Keratinocyte (primary cell): Measurements from ENCODE around the gene TLR9. TPM values are rescaled to one million over a fixed set of nuclear protein-coding genes. Genes with fewer than 3 reads are reported as not detected.

Experiments used
- DNase-seq: peaks from one replicate; pipeline ENCODE4 v3.0.0-alpha.2; 2011; ENCODE audit warnings: low read depth, missing footprints, low spot score
- FAIRE-seq: peaks from 2 replicates; lab custom pipeline; 2011; peaks lifted over from hg19 to GRCh38; lab: Jason Lieb, UNC
- H2AFZ ChIP-seq: 2 replicates; pipeline ENCODE4 v1.6.0; 2012; ENCODE audit warnings: low read length, control low read depth, inconsistent platforms; ENCODE audit not compliant: control insufficient read depth
- H3K27ac ChIP-seq: 2 replicates; pipeline ENCODE4 v1.5.1; 2011; ENCODE audit warnings: low read length; ENCODE audit not compliant: control insufficient read depth, insufficient read depth
- H3K27me3 ChIP-seq: 3 replicates; pipeline ENCODE4 v1.6.0; 2011; ENCODE audit warnings: low read length; ENCODE audit not compliant: control insufficient read depth, insufficient read depth; ENCODE audit errors: extremely low read depth
- H3K36me3 ChIP-seq, 2 experiments: 2 replicates in 1 of 2; 3 replicates in 1 of 2; pipeline ENCODE4 v1.5.1; 2011; ENCODE audit warnings: low read length in 2 of 2, mild to moderate bottlenecking in 1 of 2; ENCODE audit not compliant: control insufficient read depth in 2 of 2, insufficient read depth in 2 of 2; ENCODE audit errors: extremely low read depth in 1 of 2
- H3K4me1 ChIP-seq: 3 replicates; pipeline ENCODE4 v1.5.1; 2011; ENCODE audit warnings: low read length; ENCODE audit not compliant: control insufficient read depth, insufficient read depth; ENCODE audit errors: extremely low read depth
- H3K4me2 ChIP-seq: 3 replicates; pipeline ENCODE4 v1.6.0; 2011; ENCODE audit warnings: low read depth, low read length; ENCODE audit not compliant: control insufficient read depth, insufficient read depth; ENCODE audit errors: extremely low read depth
- H3K4me3 ChIP-seq, 3 experiments: fragments of 200-600 bp in 1 of 3; sonication (generic) in 1 of 3; 2 replicates in 2 of 3; 3 replicates in 1 of 3; pipeline ENCODE4 v1.5.1; 2011 to 2016; ENCODE audit warnings: low read length in 3 of 3, mild to moderate bottlenecking in 3 of 3, control low read depth in 2 of 3, inconsistent platforms in 1 of 3, low read depth in 1 of 3, mixed read lengths in 1 of 3, mixed run types in 1 of 3, moderate library complexity in 1 of 3; ENCODE audit not compliant: control insufficient read depth in 2 of 3, insufficient read depth in 2 of 3; ENCODE audit errors: extremely low read depth in 1 of 3
- H3K79me2 ChIP-seq: 2 replicates; pipeline ENCODE4 v1.6.0; 2012; ENCODE audit warnings: low read length; ENCODE audit not compliant: control insufficient read depth, insufficient read depth
- H3K9ac ChIP-seq: 3 replicates; pipeline ENCODE4 v1.6.0; 2011; ENCODE audit warnings: low read length; ENCODE audit not compliant: control insufficient read depth, insufficient read depth; ENCODE audit errors: extremely low read depth
- H3K9me1 ChIP-seq: 3 replicates; pipeline ENCODE4 v1.6.0; 2011; ENCODE audit warnings: low read length; ENCODE audit not compliant: control insufficient read depth, insufficient read depth; ENCODE audit errors: extremely low read depth
- H3K9me3 ChIP-seq: 2 replicates; pipeline ENCODE4 v1.5.1; 2012; ENCODE audit warnings: low read depth, low read length; ENCODE audit not compliant: control insufficient read depth
- H4K20me1 ChIP-seq: 3 replicates; pipeline ENCODE4 v1.6.0; 2011; ENCODE audit warnings: low read length; ENCODE audit not compliant: control insufficient read depth, insufficient read depth; ENCODE audit errors: extremely low read depth
- EZH2 ChIP-seq: IDR thresholded peaks from one replicate; pipeline ENCODE4 v1.6.1; 2012; ENCODE audit warnings: inconsistent platforms, mild to moderate bottlenecking, low read length, moderate library complexity
- dilution Hi-C: fragments of 300-500 bp; cut with MboI; formaldehyde crosslinking; loops from one replicate; pipeline ENCODE4 v1.7.0; 2020; ENCODE audit warnings: low sequenced_read_pairs; ENCODE audit not compliant: extremely low pct_ligation_motif_present
- polyA plus RNA-seq, 5 experiments: library from polyadenylated mRNA; depleted of rRNA in 3 of 5; stranded (reverse) in 3 of 5; stranded (forward) in 1 of 5; unstranded in 1 of 5; fragments of >200 nt; gene quantifications; 1 replicate in 1 of 5; 2 replicates in 3 of 5; 3 replicates in 1 of 5; pipeline versions ENCODE4 v1.2.1 to v1.2.3, GENCODE V29; 2011 to 2012; ENCODE audit warnings: missing spikeins in 2 of 5, low read depth in 1 of 5, low replicate concordance in 1 of 5
- TF ChIP-seq, protein P1 (sequence below), 3 experiments: IDR thresholded peaks in 1 of 3; conservative IDR thresholded peaks in 1 of 3; optimal IDR thresholded peaks in 1 of 3; 2 replicates in 2 of 3; 3 replicates in 1 of 3; pipeline versions ENCODE3 to v1.5.1; 2011; ENCODE audit warnings: low read length in 3 of 3, mild to moderate bottlenecking in 3 of 3, moderate library complexity in 2 of 3, control low read depth in 1 of 3, inconsistent platforms in 1 of 3; ENCODE audit not compliant: insufficient read depth in 2 of 3; ENCODE audit errors: extremely low read depth in 1 of 3

Gene TLR9
- polyA plus RNA-seq, 1 donor (not counting 4 experiments of a cell fraction or from before 2014, with no cell fraction given), result not detected

DNA sequence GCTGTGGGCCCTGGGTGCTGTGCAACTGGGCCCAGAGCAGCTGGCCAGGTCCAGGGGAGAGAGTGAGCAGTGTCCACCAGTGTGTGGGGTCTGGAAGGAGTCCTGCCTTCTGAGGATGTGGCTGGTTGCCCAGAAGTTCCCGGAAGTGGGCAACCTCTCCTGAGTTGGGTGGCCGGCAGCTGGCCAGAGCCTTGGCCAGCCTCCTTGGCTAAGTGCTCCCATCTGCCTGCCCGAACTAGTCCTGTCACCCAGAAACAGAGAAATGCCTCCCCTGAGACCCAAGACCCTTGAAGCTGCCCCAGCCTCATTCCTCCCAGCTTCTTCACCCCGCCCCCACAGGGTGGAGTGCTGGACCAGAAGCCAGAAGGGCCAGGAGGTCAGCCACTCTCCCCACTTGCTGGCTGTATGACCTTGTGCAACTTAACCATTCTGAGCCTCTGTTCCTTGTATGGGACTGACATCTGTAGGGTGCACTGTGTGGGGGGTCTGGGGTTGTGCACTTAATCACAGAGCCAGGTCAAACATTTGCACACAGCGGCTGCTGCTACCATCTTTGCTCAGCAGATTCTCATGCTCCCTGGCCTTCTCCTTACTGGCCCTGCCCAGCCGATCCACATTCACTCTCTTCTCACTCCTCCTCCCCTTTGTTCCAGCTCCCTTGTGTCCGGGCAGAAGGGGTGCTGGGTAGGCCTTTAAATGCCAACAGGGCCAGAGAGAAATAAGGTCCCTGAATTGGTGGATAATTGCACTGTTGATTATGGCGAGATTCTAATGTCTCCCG, 35.0 kb downstream of the TLR9 start:
- Histone ChIP-seq H3K36me3 (no peaks in the 10 kb centered on the region), H3K27ac (no peak overlapping the region), H3K9me3 (no peaks in the 10 kb centered on the region), H3K9me1 (no peaks in the 10 kb centered on the region), H3K9ac (no peak overlapping the region), H4K20me1 (no peaks in the 10 kb centered on the region), H2AFZ (no peak overlapping the region), H3K4me2 (no peak overlapping the region), H3K4me1 (no peaks in the 10 kb centered on the region), H3K4me3 (no peak overlapping the region), H3K27me3 (no peaks in the 10 kb centered on the region), H3K79me2 (no peaks in the 10 kb centered on the region)
- FAIRE-seq, result no peak
- dilution Hi-C loops, result no loop called here
- DNase-seq, result no peak
- no peak for TF ChIP-seq EZH2
- TF ChIP-seq, protein P1, sequence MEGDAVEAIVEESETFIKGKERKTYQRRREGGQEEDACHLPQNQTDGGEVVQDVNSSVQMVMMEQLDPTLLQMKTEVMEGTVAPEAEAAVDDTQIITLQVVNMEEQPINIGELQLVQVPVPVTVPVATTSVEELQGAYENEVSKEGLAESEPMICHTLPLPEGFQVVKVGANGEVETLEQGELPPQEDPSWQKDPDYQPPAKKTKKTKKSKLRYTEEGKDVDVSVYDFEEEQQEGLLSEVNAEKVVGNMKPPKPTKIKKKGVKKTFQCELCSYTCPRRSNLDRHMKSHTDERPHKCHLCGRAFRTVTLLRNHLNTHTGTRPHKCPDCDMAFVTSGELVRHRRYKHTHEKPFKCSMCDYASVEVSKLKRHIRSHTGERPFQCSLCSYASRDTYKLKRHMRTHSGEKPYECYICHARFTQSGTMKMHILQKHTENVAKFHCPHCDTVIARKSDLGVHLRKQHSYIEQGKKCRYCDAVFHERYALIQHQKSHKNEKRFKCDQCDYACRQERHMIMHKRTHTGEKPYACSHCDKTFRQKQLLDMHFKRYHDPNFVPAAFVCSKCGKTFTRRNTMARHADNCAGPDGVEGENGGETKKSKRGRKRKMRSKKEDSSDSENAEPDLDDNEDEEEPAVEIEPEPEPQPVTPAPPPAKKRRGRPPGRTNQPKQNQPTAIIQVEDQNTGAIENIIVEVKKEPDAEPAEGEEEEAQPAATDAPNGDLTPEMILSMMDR (optimal IDR thresholded peaks at IDR 0.05 in 1 of 3, IDR thresholded peaks at IDR 0.05 in 1 of 3, conservative IDR thresholded peaks at IDR 0.05 in 1 of 3; ENCODE audit: extremely low read depth in 1 of 3, insufficient read depth in 2 of 3, low read length in 3 of 3), result no peak

DNA sequence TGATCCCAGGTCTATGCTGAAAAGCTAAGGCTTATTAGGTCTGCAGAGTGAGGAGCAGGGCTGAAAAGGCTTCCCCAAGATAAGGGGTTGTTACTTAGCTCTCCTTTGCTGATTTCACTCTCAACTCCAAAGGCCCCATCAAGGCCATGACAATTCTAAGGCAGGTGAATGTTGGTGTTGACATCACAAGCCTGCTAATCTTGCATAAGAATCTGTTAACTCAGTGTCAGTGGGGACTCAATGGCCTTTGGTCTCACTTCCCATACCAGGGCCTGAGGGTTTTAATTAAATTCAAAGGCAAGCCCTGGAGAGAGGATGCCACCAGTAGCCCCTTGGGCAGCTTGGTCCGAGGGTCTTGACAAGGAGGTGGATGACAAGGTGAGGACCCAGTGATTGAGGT, 36.9 kb downstream of the TLR9 start:
- Histone ChIP-seq H3K27ac (no peak overlapping the region), H2AFZ (no peak overlapping the region), H3K9me1 (no peaks in the 10 kb centered on the region), H3K27me3 (no peaks in the 10 kb centered on the region), H3K9ac (no peak overlapping the region), H3K4me2 (no peak overlapping the region), H3K79me2 (no peaks in the 10 kb centered on the region), H4K20me1 (no peaks in the 10 kb centered on the region), H3K9me3 (no peaks in the 10 kb centered on the region), H3K4me1 (no peaks in the 10 kb centered on the region), H3K36me3 (no peaks in the 10 kb centered on the region), H3K4me3 (no peak overlapping the region)
- DNase-seq, result no peak
- no peak for TF ChIP-seq EZH2
- TF ChIP-seq, protein P1 (optimal IDR thresholded peaks at IDR 0.05 in 1 of 3, IDR thresholded peaks at IDR 0.05 in 1 of 3, conservative IDR thresholded peaks at IDR 0.05 in 1 of 3; ENCODE audit: extremely low read depth in 1 of 3, insufficient read depth in 2 of 3, low read length in 3 of 3), result no peak
- no peak for FAIRE-seq
- dilution Hi-C loops, result no loop called here
